HFFc6 (cell line): ENCODE results near the gene IL1R1. TPM values are rescaled to one million over a fixed set of nuclear protein-coding genes. Genes with fewer than 3 reads are reported as not detected.

Experiments
- DNase-seq: peaks from one replicate; pipeline ENCODE4 v3.0.0-alpha.2; 2018
- H3K27ac Mint-ChIP-seq: 2 replicates; pipeline ENCODE4 v1.8.0; 2020; ENCODE audit warnings: mild to moderate bottlenecking, mixed read lengths
- H3K27me3 Mint-ChIP-seq: 2 replicates; pipeline ENCODE4 v1.8.0; 2021; ENCODE audit warnings: mild to moderate bottlenecking, moderate library complexity, mixed read lengths; ENCODE audit not compliant: insufficient read depth
- H3K36me3 Mint-ChIP-seq: 2 replicates; pipeline ENCODE4 v1.8.0; 2021; ENCODE audit warnings: low read depth, mixed read lengths
- H3K4me1 Mint-ChIP-seq: 2 replicates; pipeline ENCODE4 v1.8.0; 2020; ENCODE audit warnings: low read depth, mixed read lengths
- H3K4me3 Mint-ChIP-seq: 2 replicates; pipeline ENCODE4 v1.8.0; 2020; ENCODE audit warnings: mild to moderate bottlenecking, moderate library complexity, mixed read lengths
- H3K9me3 Mint-ChIP-seq: 2 replicates; pipeline ENCODE4 v1.8.0; 2020; ENCODE audit warnings: mild to moderate bottlenecking, mixed read lengths
- total RNA-seq, 6 experiments: library from RNA; stranded (reverse); fragmentation: NEBNext Ultra II Directional; extraction: Animal tissue kit (Norgen Biotek cat#: 25700); gene quantifications; 2 replicates in 1 of 6; 3 replicates in 5 of 6; pipeline ENCODE4 v1.2.3, GENCODE V29; 2021
- TF ChIP-seq, protein P1 (sequence below): fragments of 200-600 bp; sonication (generic); IDR thresholded peaks from 2 replicates; pipeline ENCODE4 v1.5.0; 2021; ENCODE audit warnings: antibody characterized with exemption, mild to moderate bottlenecking

Gene IL1R1
- total RNA-seq, 6 experiments from 2014 or later, result 13.8 to 25.0 (median 22.9) TPM

- TF ChIP-seq, protein P1, sequence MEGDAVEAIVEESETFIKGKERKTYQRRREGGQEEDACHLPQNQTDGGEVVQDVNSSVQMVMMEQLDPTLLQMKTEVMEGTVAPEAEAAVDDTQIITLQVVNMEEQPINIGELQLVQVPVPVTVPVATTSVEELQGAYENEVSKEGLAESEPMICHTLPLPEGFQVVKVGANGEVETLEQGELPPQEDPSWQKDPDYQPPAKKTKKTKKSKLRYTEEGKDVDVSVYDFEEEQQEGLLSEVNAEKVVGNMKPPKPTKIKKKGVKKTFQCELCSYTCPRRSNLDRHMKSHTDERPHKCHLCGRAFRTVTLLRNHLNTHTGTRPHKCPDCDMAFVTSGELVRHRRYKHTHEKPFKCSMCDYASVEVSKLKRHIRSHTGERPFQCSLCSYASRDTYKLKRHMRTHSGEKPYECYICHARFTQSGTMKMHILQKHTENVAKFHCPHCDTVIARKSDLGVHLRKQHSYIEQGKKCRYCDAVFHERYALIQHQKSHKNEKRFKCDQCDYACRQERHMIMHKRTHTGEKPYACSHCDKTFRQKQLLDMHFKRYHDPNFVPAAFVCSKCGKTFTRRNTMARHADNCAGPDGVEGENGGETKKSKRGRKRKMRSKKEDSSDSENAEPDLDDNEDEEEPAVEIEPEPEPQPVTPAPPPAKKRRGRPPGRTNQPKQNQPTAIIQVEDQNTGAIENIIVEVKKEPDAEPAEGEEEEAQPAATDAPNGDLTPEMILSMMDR, result no peak
- no peaks in the 10 kb centered on the region for H3K27me3 Mint-ChIP-seq
- no peaks in the 10 kb centered on the region for H3K9me3 Mint-ChIP-seq
- no peak for DNase-seq
- H3K27ac Mint-ChIP-seq, result no peak overlapping the region
- peaks cover 14% of the 10 kb centered on the region for H3K36me3 Mint-ChIP-seq
- H3K4me1 Mint-ChIP-seq, result peaks cover 15% of the 10 kb centered on the region
- H3K4me3 Mint-ChIP-seq, result no peak overlapping the region
Measured at GRCh38 chr2:102168026-102168771, 25.7 kb downstream of the IL1R1 start.

GRCh38 chr2:102171946-102172345 lies 29.4 kb downstream of the IL1R1 start:
- no peaks in the 10 kb centered on the region for H3K9me3 Mint-ChIP-seq
- DNase-seq, result no peak
- H3K36me3 Mint-ChIP-seq, result peaks cover 34% of the 10 kb centered on the region
- H3K4me3 Mint-ChIP-seq, result no peak overlapping the region
- no peak overlapping the region for H3K27ac Mint-ChIP-seq
- H3K4me1 Mint-ChIP-seq, result no peaks in the 10 kb centered on the region
- TF ChIP-seq, protein P1, result no peak
- H3K27me3 Mint-ChIP-seq, result no peaks in the 10 kb centered on the region

DNA sequence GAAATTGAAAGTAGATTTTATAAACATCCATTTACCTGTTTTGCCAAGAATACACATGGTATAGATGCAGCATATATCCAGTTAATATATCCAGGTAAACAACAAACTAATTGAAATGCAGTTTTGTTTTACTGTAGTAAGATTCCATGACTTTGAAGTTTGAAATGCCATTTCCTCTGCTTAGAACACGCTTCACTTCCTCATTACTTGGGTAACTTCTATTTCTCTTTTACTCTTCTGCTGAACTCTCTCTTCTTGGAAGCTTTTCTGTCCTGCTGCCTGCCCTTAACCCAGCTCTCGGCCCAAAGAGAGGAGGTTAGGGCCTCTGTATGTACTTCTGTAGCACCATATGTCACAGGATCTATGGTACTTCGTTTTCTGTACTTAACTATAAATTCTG lies 30.2 kb downstream of the IL1R1 start:
- H3K36me3 Mint-ChIP-seq, result peaks cover 40% of the 10 kb centered on the region
- TF ChIP-seq, protein P1, result no peak

GRCh38 chr2:102176172-102176571 lies 33.6 kb downstream of the IL1R1 start:
- Mint-ChIP-seq H3K36me3 (peaks cover 40% of the 10 kb centered on the region), H3K27ac (no peak overlapping the region), H3K9me3 (no peaks in the 10 kb centered on the region), H3K27me3 (no peaks in the 10 kb centered on the region; the same call in 1 of the 2 replicates), H3K4me3 (no peak overlapping the region), H3K4me1 (no peaks in the 10 kb centered on the region)
- no peak for DNase-seq
- TF ChIP-seq, protein P1, result no peak

More for the DNA sequence above, 30.2 kb downstream of the IL1R1 start:
- Mint-ChIP-seq H3K27me3 (no peaks in the 10 kb centered on the region), H3K27ac (no peak overlapping the region), H3K9me3 (no peaks in the 10 kb centered on the region), H3K4me3 (no peak overlapping the region), H3K4me1 (no peaks in the 10 kb centered on the region)
- no peak for DNase-seq

DNA sequence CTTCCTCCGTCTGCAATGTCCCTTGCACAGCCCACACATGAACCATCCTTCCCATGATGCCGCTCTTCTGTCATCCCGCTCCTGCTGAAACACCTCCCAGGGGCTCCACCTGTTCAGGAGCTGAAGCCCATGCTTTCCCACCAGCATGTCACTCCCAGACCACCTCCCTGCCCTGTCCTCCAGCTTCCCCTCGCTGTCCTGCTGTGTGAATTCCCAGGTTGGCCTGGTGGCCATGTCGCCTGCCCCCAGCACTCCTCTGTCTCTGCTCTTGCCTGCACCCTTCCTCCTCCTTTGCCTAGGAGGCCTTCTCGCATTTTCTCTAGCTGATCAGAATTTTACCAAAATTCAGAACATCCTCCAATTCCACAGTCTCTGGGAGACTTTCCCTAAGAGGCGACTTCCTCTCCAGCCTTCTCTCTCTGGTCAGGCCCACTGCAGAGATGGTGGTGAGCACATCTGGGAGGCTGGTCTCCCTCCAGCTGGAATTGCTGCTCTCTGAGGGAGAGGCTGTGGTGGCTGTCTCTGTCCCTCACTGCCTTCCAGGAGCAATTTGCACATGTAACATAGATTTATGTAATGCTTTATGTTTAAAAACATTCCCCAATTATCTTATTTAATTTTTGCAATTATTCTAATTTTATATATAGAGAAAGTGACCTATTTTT lies 35.4 kb downstream of the IL1R1 start:
- TF ChIP-seq, protein P1, result no peak
- no peak overlapping the region for H3K27ac Mint-ChIP-seq
- H3K4me3 Mint-ChIP-seq, result no peak overlapping the region
- DNase-seq, result no peak
- peaks cover 2% of the 10 kb centered on the region for H3K27me3 Mint-ChIP-seq
- H3K4me1 Mint-ChIP-seq, result no peaks in the 10 kb centered on the region
- H3K36me3 Mint-ChIP-seq, result peaks cover 32% of the 10 kb centered on the region
- H3K9me3 Mint-ChIP-seq, result no peaks in the 10 kb centered on the region
